ENCODE measurements around the gene GRWD1.
A peak's percentile ranks its signal among the peaks of the same experiment; 100 is the strongest.

GRWD1 gene

GRCh38 chr19:48445606-48446481 is at the start of gene GRWD1:
TSS of gene GRWD1 (plus strand) at chr19:48445983. CDS start at chr19:48446006, 23 bp downstream.
- peak; percentile 79 to 88 for DNase-seq (ENCODE audit: low read depth in 2 of 2)

- DNase-seq (ENCODE audit: low read depth in 2 of 2): no peak
Measured at GRCh38 chr19:48396016-48396823, 49.6 kb upstream of the GRWD1 start.

DNA sequence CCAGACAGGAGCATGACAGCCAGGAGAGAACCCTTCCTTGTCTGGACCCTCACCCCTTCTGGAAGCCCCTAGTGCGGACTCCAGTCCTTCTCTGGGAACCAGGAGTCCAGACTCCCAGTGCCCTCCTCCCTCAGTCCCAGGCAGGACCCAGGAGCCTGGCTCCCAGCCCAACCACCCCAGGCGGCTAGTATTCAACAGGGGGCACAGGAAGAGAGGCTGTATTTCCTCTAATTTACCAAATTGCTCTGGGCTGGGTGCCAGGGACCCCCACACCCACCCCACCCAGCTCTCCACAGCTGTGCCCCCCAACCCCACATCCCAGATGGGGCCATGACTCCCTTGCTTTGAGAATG is 49.0 kb upstream of the GRWD1 start:
- no peak for DNase-seq (ENCODE audit: low read depth in 2 of 2)

GRCh38 chr19:48397263-48398101 is 48.3 kb upstream of the GRWD1 start:
- no peak for DNase-seq (ENCODE audit: low read depth in 2 of 2)

- no peak for DNase-seq (ENCODE audit: low read depth in 2 of 2)
Measured at GRCh38 chr19:48398102-48398374, 47.7 kb upstream of the GRWD1 start.

- peak; percentile 66 to 79 for DNase-seq (ENCODE audit: low read depth in 2 of 2)
Measured at GRCh38 chr19:48398375-48399235, 47.2 kb upstream of the GRWD1 start.

DNA sequence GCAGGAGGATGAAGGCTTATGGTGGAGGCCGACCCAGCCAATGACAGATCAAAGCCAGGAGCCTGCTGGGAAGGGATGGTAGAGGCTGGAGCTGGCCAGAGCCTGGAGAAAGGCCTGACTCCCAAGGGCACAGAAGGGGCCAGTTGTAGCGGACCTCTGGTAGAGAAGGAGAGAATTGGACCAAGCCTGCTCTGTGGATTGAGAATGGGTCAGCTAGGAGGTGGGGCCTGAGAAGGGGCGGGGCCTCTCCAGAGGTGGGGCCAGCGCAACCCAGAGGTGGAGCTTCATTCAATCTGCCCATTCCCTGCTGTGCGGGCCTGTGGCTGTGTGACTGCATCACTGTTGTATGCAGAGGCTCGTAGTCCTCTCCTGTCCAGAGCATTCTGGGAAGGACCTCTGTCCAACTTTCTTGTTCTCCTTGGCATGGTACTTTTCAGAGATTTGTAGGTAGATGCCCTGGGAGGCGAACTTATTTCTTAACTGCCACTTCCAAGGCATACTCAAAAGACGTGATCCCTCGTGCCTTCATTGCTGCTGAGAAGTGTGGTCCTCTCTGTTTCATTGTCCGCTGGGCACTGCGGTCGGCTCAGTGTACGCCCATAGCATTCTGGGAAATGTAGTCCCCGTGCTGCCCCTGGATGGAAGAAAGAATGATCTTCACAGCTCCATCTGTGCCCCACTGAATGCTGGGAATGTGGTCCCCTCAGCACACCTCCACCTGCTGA is 45.6 kb upstream of the GRWD1 start:
- no peak for DNase-seq (ENCODE audit: low read depth in 2 of 2)

GRCh38 chr19:48401287-48401686 is 44.5 kb upstream of the GRWD1 start:
- DNase-seq (ENCODE audit: low read depth in 2 of 2): no peak

DNA sequence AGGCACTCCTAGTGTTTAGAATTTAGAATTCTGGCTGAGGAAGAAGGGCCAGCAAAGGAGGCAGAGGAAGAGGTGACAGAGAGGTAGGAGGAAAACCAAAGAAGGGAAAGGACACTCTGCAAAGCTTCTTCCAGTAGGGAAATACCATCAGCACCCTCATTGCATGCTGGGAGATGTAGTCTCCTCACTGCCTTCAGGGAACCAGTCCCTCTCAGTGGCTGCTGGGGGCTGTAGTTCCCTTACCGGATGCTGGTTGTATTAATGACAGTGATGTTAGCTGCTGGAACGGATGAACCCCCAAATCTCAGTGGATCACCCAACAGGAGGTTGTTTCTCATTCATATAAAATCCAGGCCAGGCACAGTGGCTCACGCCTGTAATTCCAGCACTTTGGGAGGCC is 42.2 kb upstream of the GRWD1 start:
- no peak for DNase-seq (ENCODE audit: low read depth in 2 of 2)

DNA sequence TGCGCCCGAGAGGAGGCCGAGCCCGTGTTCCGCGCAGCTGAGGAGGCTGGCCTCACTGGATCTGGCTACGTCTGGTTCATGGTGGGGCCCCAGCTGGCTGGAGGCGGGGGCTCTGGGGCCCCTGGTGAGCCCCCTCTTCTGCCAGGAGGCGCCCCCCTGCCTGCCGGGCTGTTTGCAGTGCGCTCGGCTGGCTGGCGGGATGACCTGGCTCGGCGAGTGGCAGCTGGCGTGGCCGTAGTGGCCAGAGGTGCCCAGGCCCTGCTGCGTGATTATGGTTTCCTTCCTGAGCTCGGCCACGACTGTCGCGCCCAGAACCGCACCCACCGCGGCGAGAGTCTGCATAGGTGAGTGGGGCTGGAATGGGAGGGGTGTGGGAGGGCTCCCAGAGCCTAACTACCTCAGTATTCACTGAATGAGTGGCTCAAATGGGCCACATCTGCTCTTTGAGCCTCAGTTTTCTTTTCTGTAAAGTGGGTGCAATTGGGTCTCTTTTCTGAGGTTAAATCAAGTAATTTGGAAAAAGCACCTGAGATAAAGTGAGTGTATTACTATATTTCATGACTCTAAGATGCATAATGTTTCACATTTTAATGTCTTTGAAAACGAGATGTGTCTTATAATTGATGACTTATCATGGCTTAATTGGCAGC is 40.6 kb upstream of the GRWD1 start:
- DNase-seq (ENCODE audit: low read depth in 2 of 2): no peak

DNA sequence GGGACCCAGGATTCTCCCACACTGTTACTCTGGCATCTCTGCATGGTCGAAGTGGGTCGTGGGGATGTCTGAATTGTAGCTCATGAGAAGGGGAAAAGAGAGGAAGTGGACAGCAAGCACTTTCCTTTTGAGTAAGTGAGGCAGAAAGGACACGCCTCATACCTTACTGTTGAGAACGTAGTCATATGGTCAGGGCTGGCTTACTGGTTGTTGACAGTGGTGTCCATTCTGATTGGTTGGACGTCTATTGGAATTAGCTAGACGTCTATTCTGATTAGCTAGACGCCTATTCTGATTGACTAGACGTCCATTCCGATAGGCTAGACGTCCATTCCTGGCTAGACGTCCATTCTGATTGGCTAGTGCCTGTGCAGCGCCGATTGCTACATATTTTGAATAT is 39.9 kb upstream of the GRWD1 start:
- DNase-seq (ENCODE audit: low read depth in 2 of 2): no peak

DNA sequence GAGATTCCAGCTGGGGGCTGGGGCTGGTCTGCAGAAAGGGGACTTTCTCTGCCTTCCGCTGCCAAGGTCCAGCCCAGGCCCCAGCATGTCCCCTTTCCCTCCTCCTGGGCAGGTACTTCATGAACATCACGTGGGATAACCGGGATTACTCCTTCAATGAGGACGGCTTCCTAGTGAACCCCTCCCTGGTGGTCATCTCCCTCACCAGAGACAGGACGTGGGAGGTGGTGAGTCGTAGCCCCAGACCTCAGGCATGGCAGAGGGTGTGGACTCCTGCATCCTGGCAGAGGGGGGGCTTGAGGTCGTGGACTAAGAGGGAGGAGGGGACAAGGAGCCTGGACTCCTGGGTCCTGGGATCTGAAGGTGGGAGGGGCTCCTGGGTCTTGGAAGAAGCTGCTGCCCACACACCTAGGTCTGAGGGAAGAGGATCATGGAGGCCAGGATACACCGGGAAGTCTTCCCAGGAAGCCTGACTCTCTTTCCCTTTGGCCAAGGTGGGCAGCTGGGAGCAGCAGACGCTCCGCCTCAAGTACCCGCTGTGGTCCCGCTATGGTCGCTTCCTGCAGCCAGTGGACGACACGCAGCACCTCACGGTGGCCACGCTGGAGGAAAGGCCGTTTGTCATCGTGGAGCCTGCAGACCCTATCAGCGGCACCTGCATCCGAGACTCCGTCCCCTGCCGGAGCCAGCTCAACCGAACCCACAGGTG is 31.8 kb upstream of the GRWD1 start:
- DNase-seq (ENCODE audit: low read depth in 2 of 2): no peak

GRCh38 chr19:48415395-48415794 is 30.4 kb upstream of the GRWD1 start:
- DNase-seq (ENCODE audit: low read depth in 2 of 2): peak; percentile 54 to 56

DNA sequence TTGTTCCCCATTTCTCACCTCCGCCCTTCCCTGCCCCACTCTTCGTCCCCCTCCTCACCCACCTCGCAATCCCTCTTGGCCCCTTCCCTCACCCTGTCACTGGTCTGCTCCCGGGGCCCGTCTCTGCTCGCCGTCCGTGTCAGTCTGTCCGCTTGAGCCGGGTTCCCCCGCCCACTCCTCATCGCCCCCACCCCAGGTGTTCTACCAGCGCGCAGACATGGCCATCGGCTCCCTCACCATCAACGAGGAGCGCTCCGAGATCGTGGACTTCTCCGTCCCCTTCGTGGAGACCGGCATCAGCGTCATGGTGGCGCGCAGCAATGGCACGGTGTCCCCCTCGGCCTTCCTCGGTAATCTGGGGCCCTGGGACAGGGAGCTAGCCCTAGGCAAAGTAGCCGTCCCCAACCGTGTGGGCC is 30.0 kb upstream of the GRWD1 start:
- DNase-seq (ENCODE audit: low read depth in 2 of 2): no peak

DNA sequence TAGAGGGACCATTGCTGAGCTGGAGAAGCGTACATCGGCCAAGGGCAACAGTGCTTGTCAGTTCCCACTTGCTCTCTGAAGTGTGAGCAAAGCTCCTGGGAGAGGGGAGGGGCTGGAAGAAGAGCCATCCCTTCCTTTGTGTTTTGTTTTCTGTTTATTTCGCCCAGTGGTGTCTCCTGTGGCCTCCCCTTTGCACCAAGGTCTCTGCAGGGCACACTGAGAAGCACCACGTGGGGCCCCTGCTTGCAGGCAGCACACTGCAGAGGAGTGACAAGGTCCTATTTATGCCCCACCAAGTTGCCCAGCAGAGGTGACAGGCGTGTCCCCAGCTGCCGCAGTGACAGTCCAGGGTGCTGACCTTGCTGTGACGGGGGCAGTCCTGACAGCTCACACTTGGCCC is 28.4 kb upstream of the GRWD1 start:
- no peak for DNase-seq (ENCODE audit: low read depth in 2 of 2)

DNA sequence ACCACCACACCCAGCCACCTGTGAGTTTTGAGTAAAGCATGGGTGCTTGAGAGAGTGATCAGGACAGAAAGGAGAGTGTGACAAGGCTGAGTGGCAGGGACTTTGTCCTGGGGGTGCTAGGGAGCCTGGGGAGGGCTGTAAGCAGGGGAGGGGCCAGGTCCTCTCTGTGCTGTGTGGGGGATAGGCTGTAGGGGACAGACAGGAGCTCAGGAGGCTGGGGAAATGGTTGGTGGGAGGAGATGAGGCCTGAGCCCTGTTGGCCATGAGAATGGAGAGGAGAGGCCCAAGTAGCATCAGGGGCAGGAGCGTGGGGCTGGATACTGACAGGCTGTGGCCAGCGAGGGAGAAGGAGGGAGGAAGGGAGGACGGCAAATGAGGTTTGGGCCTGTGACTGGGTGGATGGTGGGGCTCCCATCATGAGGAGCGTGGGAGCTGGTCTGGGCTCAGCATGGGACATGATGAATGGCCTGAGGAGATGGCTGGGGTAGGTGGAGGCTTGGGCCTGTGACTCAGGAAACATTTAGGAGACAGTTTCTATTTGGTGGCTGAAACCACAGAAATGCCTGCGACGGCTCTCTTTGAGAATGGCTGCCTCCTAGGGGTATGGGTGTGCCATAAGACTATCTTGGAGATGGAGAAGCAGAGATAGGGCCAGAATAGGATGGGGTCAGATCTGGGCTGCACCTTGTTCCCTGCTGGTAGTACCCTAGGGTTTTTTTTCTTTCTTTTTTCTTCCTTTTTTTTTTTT is 27.3 kb upstream of the GRWD1 start:
- DNase-seq (ENCODE audit: low read depth in 2 of 2): no peak

- DNase-seq (ENCODE audit: low read depth in 2 of 2): peak; percentile 45 to 49
Measured at GRCh38 chr19:48419158-48419920, 26.4 kb upstream of the GRWD1 start.

GRCh38 chr19:48421548-48421947 is 24.2 kb upstream of the GRWD1 start:
- no peak for DNase-seq (ENCODE audit: low read depth in 2 of 2)

All from stimulated activated CD4-positive, alpha-beta T cell treated with anti-CD3 and anti-CD28 coated beads, Interleukin-1b, Interleukin-23, amount 100 ng/mL, for 4 hours (primary cell).